HepG2 (cell line): ENCODE results near the gene SCFD2. TPM values are rescaled to one million over a fixed set of nuclear protein-coding genes. Genes with fewer than 3 reads are reported as not detected.

ENCODE experiments used
- ATAC-seq: fragments of 200-7000 bp; cut with Tn5 transposase; 3 replicates; pipeline ENCODE4 v1.9.1; 2020; ENCODE audit warnings: mild to moderate bottlenecking, moderate library complexity
- BruUV-seq: library from RNA; stranded (reverse); fragments of 400-500 nt; replicated peaks from 2 replicates; lab custom pipeline; 2021; lab: Mats Ljungman, UMichigan
- CTCF ChIA-PET: fragments of 300-600 bp; formaldehyde crosslinking; extraction: SDS; loops from one replicate; lab custom pipeline; 2021; ENCODE audit warnings: low total read pairs, inconsistent platforms, low intra/inter-chr PET ratio; lab: Yijun Ruan, JAX
- POLR2A ChIA-PET: fragments of 350-600 bp; sonication (Branson Sonifier 250); formaldehyde crosslinking; loops from one replicate; lab custom pipeline; 2020; ENCODE audit warnings: antibody characterized with exemption, inconsistent platforms; lab: Yijun Ruan, JAX
- DNase-seq: peaks from one replicate; pipeline ENCODE4 v3.0.0-alpha.2; 2015; ENCODE audit warnings: low spot score
- FAIRE-seq: peaks from 3 replicates; lab custom pipeline; 2011; peaks lifted over from hg19 to GRCh38; lab: Jason Lieb, UNC
- H2AFZ ChIP-seq: one replicate; pipeline ENCODE4 v1.6.1; 2011; ENCODE audit warnings: low read length, inconsistent platforms
- H3K27ac ChIP-seq: fragments of 300-600 bp; 3 replicates; pipeline ENCODE4 v1.8.0; 2011; ENCODE audit warnings: mixed run types, mild to moderate bottlenecking, mixed read lengths, low read length, inconsistent platforms; ENCODE audit not compliant: insufficient read depth; ENCODE audit errors: extremely low read length
- H3K27me3 ChIP-seq, 2 experiments: fragments of 200-600 bp in 1 of 2; 2 replicates in 1 of 2; 3 replicates in 1 of 2; pipeline versions ENCODE4 v1.6.0 to v1.8.0; 2011; ENCODE audit warnings: low read length in 2 of 2, mild to moderate bottlenecking in 2 of 2, moderate library complexity in 2 of 2, inconsistent platforms in 1 of 2; ENCODE audit not compliant: insufficient read depth in 2 of 2, control insufficient read depth in 1 of 2
- H3K36me3 ChIP-seq, 2 experiments: fragments of 200-600 bp in 1 of 2; replicated peaks in 1 of 2; 2 replicates in 1 of 2; 3 replicates in 1 of 2; pipeline versions ENCODE4 v1.5.1 to v1.8.0; 2011; ENCODE audit warnings: low read length in 2 of 2, inconsistent platforms in 1 of 2; ENCODE audit not compliant: insufficient read depth in 2 of 2, control insufficient read depth in 1 of 2
- H3K4me1 ChIP-seq: 2 replicates; pipeline ENCODE4 v1.5.1; 2012; ENCODE audit warnings: low read length, inconsistent platforms; ENCODE audit not compliant: insufficient read depth
- H3K4me2 ChIP-seq: 2 replicates; pipeline ENCODE4 v1.6.0; 2011; ENCODE audit warnings: low read depth, low read length, inconsistent platforms
- H3K4me3 ChIP-seq, 3 experiments: fragments of 200-600 bp in 1 of 3; sonication (generic), shearing (Covaris generic) in 1 of 3; replicated peaks in 1 of 3; 2 replicates each; pipeline ENCODE4 v1.5.1; 2011 to 2016; ENCODE audit warnings: low read length in 3 of 3, inconsistent platforms in 2 of 3, low read depth in 2 of 3, mild to moderate bottlenecking in 2 of 3, control low read depth in 1 of 3, mixed read lengths in 1 of 3; ENCODE audit not compliant: insufficient read depth in 1 of 3
- H3K79me2 ChIP-seq: one replicate; pipeline ENCODE4 v1.6.1; 2011; ENCODE audit warnings: low read length, inconsistent platforms; ENCODE audit not compliant: insufficient read depth
- H3K9ac ChIP-seq: 2 replicates; pipeline ENCODE4 v1.6.0; 2011; ENCODE audit warnings: mild to moderate bottlenecking, low read depth, low read length, inconsistent platforms; ENCODE audit not compliant: insufficient read depth
- H3K9me3 ChIP-seq: 2 replicates; pipeline ENCODE4 v1.5.1; 2012; ENCODE audit warnings: mild to moderate bottlenecking, low read length
- H4K20me1 ChIP-seq: 2 replicates; pipeline ENCODE4 v1.6.0; 2011; ENCODE audit warnings: inconsistent platforms, mild to moderate bottlenecking, low read length, moderate library complexity; ENCODE audit not compliant: insufficient read depth
- HNF4G ChIP-seq, 2 experiments: sonication (generic) in 1 of 2; formaldehyde crosslinking in 1 of 2; IDR thresholded peaks; 2 replicates each; pipeline versions ENCODE4 v1.4.0 to v1.6.1; 2011 to 2020; ENCODE audit warnings: borderline replicate concordance in 2 of 2, low read depth in 2 of 2, mild to moderate bottlenecking in 2 of 2, low read length in 1 of 2, missing genetic modification reagents in 1 of 2, moderate library complexity in 1 of 2
- KAT7 ChIP-seq: IDR thresholded peaks from 2 replicates; pipeline ENCODE4 v1.6.1; 2018; ENCODE audit warnings: borderline replicate concordance, missing compliant biosample characterization
- POLR2AphosphoS2 ChIP-seq: IDR thresholded peaks from 2 replicates; pipeline ENCODE4 v1.6.1; 2011; ENCODE audit warnings: low read depth, low read length, improper control_type of control experiment
- TAF1 ChIP-seq: sonication (generic); formaldehyde crosslinking; IDR thresholded peaks from 2 replicates; pipeline ENCODE4 v1.4.0; 2020; ENCODE audit warnings: missing genetic modification reagents
- ZBTB21 ChIP-seq: sonication (generic); formaldehyde crosslinking; IDR thresholded peaks from 2 replicates; pipeline ENCODE4 v1.4.0; 2020; ENCODE audit warnings: missing genetic modification reagents
- ZNF235 ChIP-seq: sonication (generic); formaldehyde crosslinking; IDR thresholded peaks from 2 replicates; pipeline ENCODE4 v1.8.1; 2023; ENCODE audit warnings: mild to moderate bottlenecking, missing genetic modification reagents, borderline replicate concordance
- ZNF709 ChIP-seq: sonication (generic); formaldehyde crosslinking; IDR thresholded peaks from 2 replicates; pipeline ENCODE4 v1.5.0; 2020; ENCODE audit warnings: mild to moderate bottlenecking, missing genetic modification reagents
- whole genome bisulfite sequencing: methylation state at CpG from one replicate; pipeline ENCODE4 v1.1.6; 2017; ENCODE audit warnings: low lambda C conversion rate; 5-methylcytosine and 5-hydroxymethylcytosine counted together
- in situ Hi-C: cut with HindIII; loops from 2 replicates; pipeline ENCODE4 v1.10.0; 2017; ENCODE audit warnings: low pct_unique_long_range_greater_than_20kb; ENCODE audit not compliant: extremely low pct_ligation_motif_present
- intact Hi-C: fragments of 100-400 bp; cut with micrococcal nuclease; formaldehyde crosslinking; loops from one replicate; pipeline ENCODE4 v1.10.0; 2022; ENCODE audit not compliant: unreplicated experiment
- polyA plus RNA-seq, 8 experiments: library from polyadenylated mRNA; depleted of rRNA in 3 of 8; stranded (reverse) in 7 of 8; unstranded in 1 of 8; fragments of >200 nt; fragmentation: Illumina TruSeq in 4 of 8; extraction: Trizol in 4 of 8; gene quantifications; 2 replicates each; pipeline versions ENCODE4 v1.2.1 to v1.2.3, GENCODE V29; 2011 to 2016; ENCODE audit warnings: low read depth in 4 of 8, missing spikeins in 1 of 8, mixed read lengths in 1 of 8; ENCODE audit not compliant: insufficient read depth in 1 of 8
- total RNA-seq, 5 experiments: library from RNA; depleted of rRNA; stranded (reverse); fragments of >200 nt; fragmentation: Illumina TruSeq; extraction: Trizol; gene quantifications; 2 replicates each; pipeline ENCODE4 v1.2.3, GENCODE V29; 2016; ENCODE audit warnings: low read depth in 1 of 5
- TF ChIP-seq, protein P1 (sequence below): sonication (generic); formaldehyde crosslinking; IDR thresholded peaks from 2 replicates; pipeline ENCODE4 v1.9.0; 2022; ENCODE audit warnings: missing genetic modification reagents, mild to moderate bottlenecking, borderline replicate concordance
- TF ChIP-seq, protein P2 (sequence below): sonication (generic); formaldehyde crosslinking; IDR thresholded peaks from 2 replicates; pipeline ENCODE4 v1.4.0; 2020; ENCODE audit warnings: missing genetic modification reagents
- TF ChIP-seq, protein P3 (sequence below): sonication (generic); formaldehyde crosslinking; IDR thresholded peaks from 2 replicates; pipeline ENCODE4 v1.8.1; 2023; ENCODE audit warnings: mild to moderate bottlenecking, missing genetic modification reagents

The SCFD2 gene
- total and polyA plus RNA-seq, 2 of the 13 experiments (the other 11 are each of a cell fraction or from before 2014, with no cell fraction given) = 4.6 to 15.6 TPM

DNA sequence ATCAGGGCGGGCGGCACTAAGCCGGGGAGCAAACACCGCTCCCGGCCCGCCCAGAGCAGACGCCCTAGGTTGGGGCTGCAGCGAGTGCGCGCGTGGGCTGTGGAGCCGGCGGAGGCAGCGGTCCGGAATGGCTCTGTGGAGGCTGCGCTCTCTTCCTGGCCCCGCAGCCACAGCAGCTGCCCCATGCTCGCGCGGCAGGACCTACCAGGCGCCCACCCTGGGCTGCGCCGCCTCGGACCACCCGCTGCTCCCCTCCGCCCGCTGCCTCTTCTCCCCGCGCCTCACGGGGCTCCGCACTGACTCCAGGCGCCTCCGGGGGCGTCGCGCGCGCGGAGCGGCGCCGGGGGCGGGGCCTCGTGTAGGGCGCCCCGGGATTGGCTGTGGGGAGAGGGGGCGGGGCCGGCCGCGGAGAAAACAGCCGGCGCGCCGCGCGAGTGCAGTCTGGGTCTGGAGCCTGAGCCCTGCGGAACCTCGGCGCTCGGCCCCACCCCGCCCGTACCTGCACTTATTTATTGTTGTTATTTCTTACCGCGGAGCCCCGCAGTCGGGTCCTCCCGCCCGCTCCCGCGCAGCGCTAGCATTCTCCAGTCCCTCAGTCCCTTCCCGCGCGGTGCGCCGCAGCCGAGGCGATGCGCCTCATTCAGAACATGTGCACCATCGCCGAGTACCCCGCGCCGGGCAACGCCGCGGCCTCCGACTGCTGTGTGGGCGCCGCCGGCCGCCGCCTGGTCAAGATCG, 503.8 kb downstream of the SCFD2 start, which contains the start of gene RASL11B (continued):
- TF ChIP-seq, protein P1, sequence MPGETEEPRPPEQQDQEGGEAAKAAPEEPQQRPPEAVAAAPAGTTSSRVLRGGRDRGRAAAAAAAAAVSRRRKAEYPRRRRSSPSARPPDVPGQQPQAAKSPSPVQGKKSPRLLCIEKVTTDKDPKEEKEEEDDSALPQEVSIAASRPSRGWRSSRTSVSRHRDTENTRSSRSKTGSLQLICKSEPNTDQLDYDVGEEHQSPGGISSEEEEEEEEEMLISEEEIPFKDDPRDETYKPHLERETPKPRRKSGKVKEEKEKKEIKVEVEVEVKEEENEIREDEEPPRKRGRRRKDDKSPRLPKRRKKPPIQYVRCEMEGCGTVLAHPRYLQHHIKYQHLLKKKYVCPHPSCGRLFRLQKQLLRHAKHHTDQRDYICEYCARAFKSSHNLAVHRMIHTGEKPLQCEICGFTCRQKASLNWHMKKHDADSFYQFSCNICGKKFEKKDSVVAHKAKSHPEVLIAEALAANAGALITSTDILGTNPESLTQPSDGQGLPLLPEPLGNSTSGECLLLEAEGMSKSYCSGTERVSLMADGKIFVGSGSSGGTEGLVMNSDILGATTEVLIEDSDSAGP (CRISPR knock-in tag) = no peak
- TF ChIP-seq, protein P2, sequence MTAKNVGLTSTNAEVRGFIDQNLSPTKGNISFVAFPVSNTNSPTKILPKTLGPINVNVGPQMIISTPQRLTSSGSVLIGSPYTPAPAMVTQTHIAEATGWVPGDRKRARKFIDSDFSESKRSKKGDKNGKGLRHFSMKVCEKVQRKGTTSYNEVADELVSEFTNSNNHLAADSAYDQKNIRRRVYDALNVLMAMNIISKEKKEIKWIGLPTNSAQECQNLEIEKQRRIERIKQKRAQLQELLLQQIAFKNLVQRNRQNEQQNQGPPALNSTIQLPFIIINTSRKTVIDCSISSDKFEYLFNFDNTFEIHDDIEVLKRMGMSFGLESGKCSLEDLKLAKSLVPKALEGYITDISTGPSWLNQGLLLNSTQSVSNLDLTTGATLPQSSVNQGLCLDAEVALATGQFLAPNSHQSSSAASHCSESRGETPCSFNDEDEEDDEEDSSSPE (CRISPR knock-in tag) = peak; percentile 38; the same call in 1 of the 2 replicates
- TF ChIP-seq TAF1 (CRISPR knock-in tag) = peak; percentile 33; the same call in 1 of the 2 replicates
- no peak for TF ChIP-seq ZNF235 (CRISPR knock-in tag)

DNA sequence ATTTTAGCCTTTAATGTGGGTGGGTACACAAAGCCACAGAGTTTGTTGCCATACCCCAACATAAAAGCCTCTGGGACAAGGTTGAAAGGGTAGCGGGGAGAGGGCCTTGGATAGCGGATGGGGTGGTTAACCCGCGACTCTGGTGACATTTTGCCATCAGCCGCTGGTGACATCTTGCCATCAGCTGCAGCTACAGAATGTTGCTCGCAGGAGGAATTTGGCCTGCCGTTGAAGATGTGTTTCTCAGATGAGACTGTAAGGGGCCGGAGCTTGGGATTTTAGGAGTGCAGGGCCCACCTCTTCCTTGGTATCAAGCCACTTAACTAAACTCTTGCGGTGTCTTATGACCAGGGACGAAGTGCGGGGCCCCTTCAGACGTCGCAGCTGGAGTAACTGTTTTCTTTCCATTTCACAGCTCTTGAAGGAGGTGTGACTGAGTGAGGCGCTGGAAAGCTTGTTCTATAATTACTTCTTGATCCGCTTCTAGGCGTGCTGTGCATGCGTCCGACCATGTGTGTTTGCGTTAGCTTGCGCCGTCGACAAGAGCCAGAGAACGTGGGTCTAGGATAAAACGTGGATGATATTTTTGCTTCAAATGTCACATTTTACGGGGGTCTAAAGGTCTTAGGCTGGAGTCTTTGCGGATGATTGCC, 504.6 kb downstream of the SCFD2 start:
- H3K4me2 ChIP-seq = peak overlapping the region; percentile 74
- no peaks in the 10 kb centered on the region for H3K79me2 ChIP-seq
- 88% methylated on average over 24 of the region's 26 CpGs for WGBS
- ATAC-seq = no peak
- no TSS peak for BruUV-seq
- FAIRE-seq = no peak
- CTCF ChIA-PET = no interaction called here
- POLR2A ChIA-PET = no interaction called here
- no peaks in the 10 kb centered on the region for H4K20me1 ChIP-seq
- H3K36me3 ChIP-seq = no peaks in the 10 kb centered on the region
- 0 out of 2 replicates have a peak, but pooled peaks cover 4% of the 10 kb centered on the region for H3K4me1 ChIP-seq
- in situ Hi-C loops = no loop called here
- peak overlapping the region; percentile 36 to 70 (median 63); a peak in 5 of 6 replicates for H3K4me3 ChIP-seq
- H2AFZ ChIP-seq = no peak overlapping the region
- TF ChIP-seq, protein P3, sequence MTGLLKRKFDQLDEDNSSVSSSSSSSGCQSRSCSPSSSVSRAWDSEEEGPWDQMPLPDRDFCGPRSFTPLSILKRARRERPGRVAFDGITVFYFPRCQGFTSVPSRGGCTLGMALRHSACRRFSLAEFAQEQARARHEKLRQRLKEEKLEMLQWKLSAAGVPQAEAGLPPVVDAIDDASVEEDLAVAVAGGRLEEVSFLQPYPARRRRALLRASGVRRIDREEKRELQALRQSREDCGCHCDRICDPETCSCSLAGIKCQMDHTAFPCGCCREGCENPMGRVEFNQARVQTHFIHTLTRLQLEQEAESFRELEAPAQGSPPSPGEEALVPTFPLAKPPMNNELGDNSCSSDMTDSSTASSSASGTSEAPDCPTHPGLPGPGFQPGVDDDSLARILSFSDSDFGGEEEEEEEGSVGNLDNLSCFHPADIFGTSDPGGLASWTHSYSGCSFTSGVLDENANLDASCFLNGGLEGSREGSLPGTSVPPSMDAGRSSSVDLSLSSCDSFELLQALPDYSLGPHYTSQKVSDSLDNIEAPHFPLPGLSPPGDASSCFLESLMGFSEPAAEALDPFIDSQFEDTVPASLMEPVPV (CRISPR knock-in tag) = no peak
- TF ChIP-seq KAT7 (CRISPR knock-in tag) = no peak
- no peak for TF ChIP-seq POLR2AphosphoS2
- TF ChIP-seq HNF4G (IDR thresholded peaks at IDR 0.05; ENCODE audit: borderline replicate concordance, low read depth, low read length) = no peak
- TF ChIP-seq HNF4G (CRISPR knock-in tag; IDR thresholded peaks at IDR 0.05; ENCODE audit: borderline replicate concordance, low read depth) = no peak
- TF ChIP-seq ZBTB21 = no peak
- TF ChIP-seq ZNF709 (CRISPR knock-in tag) = no peak
- intact Hi-C loops = no loop called here
- no peak overlapping the region for H3K27ac ChIP-seq
- DNase-seq = no peak
- H3K27me3 ChIP-seq = peaks cover 3 to 6% of the 10 kb centered on the region in 2 experiments; a peak in 2 of 5 replicates
- no peaks in the 10 kb centered on the region for H3K9me3 ChIP-seq
- 0 out of 2 replicates have a peak overlapping the region, but pooled peaks have one; percentile 15 for H3K9ac ChIP-seq
